SJSA1 (cell line): Measurements from ENCODE around the gene MAGI1. TPM values are rescaled to one million over a fixed set of nuclear protein-coding genes. Genes with fewer than 3 reads are reported as not detected.
A peak's percentile ranks its signal among the peaks of the same experiment; 100 is the strongest.

Experiments
- DNase-seq, 2 experiments: peaks; one replicate each; pipeline ENCODE4 v3.0.0-alpha.2; 2015 to 2020; ENCODE audit warnings: low spot score in 2 of 2, low read depth in 1 of 2
- H3K27ac ChIP-seq: fragments of 250-450 bp; sonication (Bioruptor Pico); 2 replicates; pipeline ENCODE4 v1.5.1; 2020; ENCODE audit warnings: mild to moderate bottlenecking, moderate library complexity
- H3K27me3 ChIP-seq: fragments of 250-450 bp; sonication (Bioruptor Pico); replicated peaks from 2 replicates; pipeline ENCODE4 v1.5.1; 2020; ENCODE audit warnings: mild to moderate bottlenecking, moderate library complexity
- H3K36me3 ChIP-seq: fragments of 250-450 bp; sonication (Bioruptor Pico); 2 replicates; pipeline ENCODE4 v1.5.1; 2020; ENCODE audit warnings: mild to moderate bottlenecking
- H3K4me1 ChIP-seq: fragments of 250-450 bp; sonication (Bioruptor Pico); replicated peaks from 2 replicates; pipeline ENCODE4 v1.6.1; 2021; ENCODE audit warnings: mild to moderate bottlenecking
- H3K4me3 ChIP-seq: fragments of 250-450 bp; sonication (Bioruptor Pico); 2 replicates; pipeline ENCODE4 v1.5.1; 2020; ENCODE audit warnings: mild to moderate bottlenecking
- H3K9me3 ChIP-seq: fragments of 250-450 bp; sonication (Bioruptor Pico); replicated peaks from 2 replicates; pipeline ENCODE4 v1.5.1; 2020; ENCODE audit warnings: mild to moderate bottlenecking
- total RNA-seq: library from RNA; depleted of rRNA; stranded (reverse); fragments of >200 nt; shearing (Covaris generic); gene quantifications from 2 replicates; pipeline ENCODE4 v1.2.3, GENCODE V29; 2014

Gene MAGI1
- total RNA-seq, 1 experiment from 2014 or later, result 4.6 TPM

- Histone ChIP-seq H3K27me3 (no peaks in the 10 kb centered on the region), H3K4me3 (no peak overlapping the region), H3K36me3 (no peaks in the 10 kb centered on the region), H3K4me1 (no peaks in the 10 kb centered on the region), H3K27ac (no peak overlapping the region), H3K9me3 (no peaks in the 10 kb centered on the region)
- DNase-seq, result no peak
Measured at GRCh38 chr3:65925254-65925954, 113.3 kb downstream of the MAGI1 start.

GRCh38 chr3:65924762-65925161 lies 114.0 kb downstream of the MAGI1 start:
- DNase-seq, result no peak
- Histone ChIP-seq H3K4me3 (no peak overlapping the region), H3K9me3 (no peaks in the 10 kb centered on the region), H3K27ac (no peak overlapping the region), H3K4me1 (no peaks in the 10 kb centered on the region), H3K27me3 (no peaks in the 10 kb centered on the region), H3K36me3 (no peaks in the 10 kb centered on the region)

DNA sequence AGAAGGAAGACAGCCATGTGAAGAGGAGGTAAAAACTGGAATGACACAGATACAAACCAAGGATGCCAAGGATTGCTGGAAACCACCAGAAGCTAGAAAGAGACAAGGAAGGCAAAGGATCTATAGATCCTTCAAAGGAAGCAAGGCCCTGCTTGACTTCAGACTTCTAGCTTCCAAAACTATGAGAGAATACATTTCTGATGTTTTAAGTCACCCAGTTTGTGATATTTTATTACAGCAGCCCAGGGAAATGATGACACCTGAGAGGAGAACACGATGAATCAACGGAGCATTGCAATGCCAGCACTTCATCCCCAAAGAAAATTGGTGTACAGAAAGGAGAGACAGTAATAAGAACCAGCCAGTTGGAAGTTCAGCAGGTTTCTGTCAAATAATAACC lies 116.3 kb downstream of the MAGI1 start:
- H3K4me1 ChIP-seq, result no peaks in the 10 kb centered on the region
- no peak for DNase-seq
- no peaks in the 10 kb centered on the region for H3K9me3 ChIP-seq
- no peak overlapping the region for H3K27ac ChIP-seq
- H3K36me3 ChIP-seq, result no peaks in the 10 kb centered on the region
- no peaks in the 10 kb centered on the region for H3K27me3 ChIP-seq
- no peak overlapping the region for H3K4me3 ChIP-seq

GRCh38 chr3:65919826-65920225 lies 118.9 kb downstream of the MAGI1 start:
- no peaks in the 10 kb centered on the region for H3K27me3 ChIP-seq
- no peaks in the 10 kb centered on the region for H3K4me1 ChIP-seq
- no peak overlapping the region for H3K4me3 ChIP-seq
- H3K9me3 ChIP-seq, result no peaks in the 10 kb centered on the region
- H3K36me3 ChIP-seq, result no peaks in the 10 kb centered on the region
- H3K27ac ChIP-seq, result no peak overlapping the region
- no peak for DNase-seq

- no peak overlapping the region for H3K27ac ChIP-seq
- no peak for DNase-seq
- H3K4me1 ChIP-seq, result no peaks in the 10 kb centered on the region
- H3K4me3 ChIP-seq, result no peak overlapping the region
- no peaks in the 10 kb centered on the region for H3K9me3 ChIP-seq
- no peaks in the 10 kb centered on the region for H3K36me3 ChIP-seq
- no peaks in the 10 kb centered on the region for H3K27me3 ChIP-seq
Measured at GRCh38 chr3:65915477-65915876, 123.2 kb downstream of the MAGI1 start.

DNA sequence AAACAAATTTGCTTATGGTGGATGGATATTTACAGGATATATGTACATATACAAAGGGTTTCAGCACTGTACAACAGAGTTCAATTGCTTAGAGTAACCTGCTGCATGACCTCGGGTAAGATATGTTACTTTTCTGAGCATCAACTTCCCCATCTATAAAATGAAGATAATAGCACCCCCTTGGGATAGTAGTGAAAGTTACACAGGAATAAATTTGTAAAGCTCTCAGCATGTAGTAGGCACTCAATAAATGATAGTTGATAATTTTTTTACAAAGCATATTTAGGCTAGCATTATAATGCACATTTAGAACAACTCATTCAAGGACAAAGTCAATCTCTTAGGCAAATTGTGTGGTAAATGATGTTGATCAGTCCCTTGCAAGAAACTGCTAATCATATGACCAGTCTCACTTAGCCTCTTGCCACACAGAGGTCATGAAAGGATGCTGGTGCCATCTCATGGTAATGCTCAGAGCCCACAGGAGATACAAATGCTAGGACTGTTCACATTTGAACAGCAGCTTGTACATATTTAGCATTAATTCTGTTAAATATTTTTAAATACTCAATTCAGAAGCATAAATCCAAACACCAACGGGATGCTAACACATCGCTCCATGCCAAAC lies 123.9 kb downstream of the MAGI1 start:
- Histone ChIP-seq H3K27me3 (no peaks in the 10 kb centered on the region), H3K4me3 (no peak overlapping the region), H3K4me1 (no peaks in the 10 kb centered on the region), H3K36me3 (no peaks in the 10 kb centered on the region), H3K27ac (no peak overlapping the region), H3K9me3 (no peaks in the 10 kb centered on the region)
- peak in 1 of 2 experiments; percentile 16 for DNase-seq

GRCh38 chr3:65914032-65914739 lies 124.5 kb downstream of the MAGI1 start:
- H3K27me3 ChIP-seq, result no peaks in the 10 kb centered on the region
- no peak for DNase-seq
- no peaks in the 10 kb centered on the region for H3K9me3 ChIP-seq
- H3K4me1 ChIP-seq, result no peaks in the 10 kb centered on the region
- no peak overlapping the region for H3K27ac ChIP-seq
- no peaks in the 10 kb centered on the region for H3K36me3 ChIP-seq
- no peak overlapping the region for H3K4me3 ChIP-seq

DNA sequence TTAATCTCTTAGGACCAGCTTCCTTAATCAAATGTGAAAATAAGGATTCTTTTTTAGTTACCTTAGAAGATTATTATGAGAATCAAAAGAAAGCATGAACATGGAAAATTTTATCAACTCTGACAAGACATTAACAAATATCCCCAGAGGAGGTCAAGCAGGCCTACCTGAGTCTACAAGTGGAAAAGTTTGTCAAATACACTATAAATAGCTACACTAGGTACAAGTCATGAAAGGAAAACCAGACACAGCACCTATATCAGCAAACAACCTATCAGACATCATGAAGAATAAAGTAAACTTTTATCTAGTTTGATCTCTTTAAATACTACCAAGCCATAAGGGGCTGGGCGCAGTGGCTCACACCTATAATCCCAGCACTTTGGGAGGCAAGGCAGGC lies 126.1 kb downstream of the MAGI1 start:
- Histone ChIP-seq H3K9me3 (no peaks in the 10 kb centered on the region), H3K4me3 (no peak overlapping the region), H3K27me3 (no peaks in the 10 kb centered on the region), H3K4me1 (no peaks in the 10 kb centered on the region), H3K27ac (no peak overlapping the region), H3K36me3 (no peaks in the 10 kb centered on the region)
- no peak for DNase-seq

DNA sequence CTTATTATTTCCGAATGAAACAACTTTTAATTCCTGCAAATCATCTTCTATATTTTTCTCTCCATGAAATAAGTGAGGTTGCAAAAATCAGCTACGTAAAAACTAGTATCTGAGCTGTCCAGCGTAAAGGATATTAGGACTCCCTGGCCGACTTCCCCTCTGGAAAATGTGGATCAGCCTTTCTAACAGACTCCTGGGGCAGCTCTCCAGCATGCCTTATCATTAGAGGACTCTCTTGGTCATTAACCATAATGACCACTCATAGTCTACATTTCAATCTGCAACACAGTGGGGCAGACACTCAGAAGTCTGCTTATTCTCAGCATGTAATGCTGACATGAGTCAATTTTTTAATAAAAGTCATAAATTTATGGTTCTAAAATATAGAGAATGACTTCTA lies 130.1 kb downstream of the MAGI1 start:
- DNase-seq, result no peak
- Histone ChIP-seq H3K9me3 (no peaks in the 10 kb centered on the region), H3K36me3 (no peaks in the 10 kb centered on the region), H3K4me1 (no peaks in the 10 kb centered on the region), H3K27ac (no peak overlapping the region), H3K27me3 (no peaks in the 10 kb centered on the region), H3K4me3 (no peak overlapping the region)

DNA sequence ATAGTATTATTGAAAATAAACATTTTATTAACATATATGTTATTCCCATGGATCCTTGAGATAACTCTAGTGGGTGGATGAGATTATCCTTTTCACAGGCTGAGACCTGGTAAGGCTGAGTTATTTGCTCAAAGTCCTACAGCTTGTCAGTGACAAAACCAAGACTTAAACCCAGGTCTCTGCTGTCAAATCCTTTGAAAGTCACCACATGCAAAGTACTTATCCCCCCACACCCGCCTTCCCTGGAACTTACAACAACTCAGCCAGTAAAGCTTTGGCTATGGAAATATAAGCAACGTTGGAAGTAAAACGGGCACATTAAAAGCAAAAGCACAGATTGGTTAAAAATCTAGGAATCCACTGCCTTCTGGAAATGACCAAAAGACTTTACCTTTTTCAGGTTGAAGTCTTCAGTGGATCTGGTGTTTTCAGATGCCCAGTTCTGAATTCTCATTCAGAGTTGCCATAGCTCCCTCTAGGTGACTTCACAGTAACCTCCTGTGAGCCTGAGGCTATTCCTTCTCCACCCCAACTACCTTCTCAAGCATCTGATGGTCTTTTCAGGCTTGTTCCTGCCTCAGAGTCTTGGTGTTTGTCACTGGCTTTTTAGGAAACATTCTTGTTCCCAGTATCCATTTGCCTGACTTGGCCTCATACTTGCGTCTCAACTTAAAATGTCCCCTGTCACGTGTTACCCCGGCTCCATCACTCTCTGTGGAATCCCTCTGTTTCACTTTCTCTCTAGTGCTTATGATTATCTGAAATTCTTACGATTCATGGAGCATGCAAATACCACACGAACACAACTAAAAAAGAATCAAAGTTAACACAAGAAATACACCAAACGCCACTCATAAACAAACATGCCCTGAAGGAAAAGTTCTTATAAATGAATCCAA lies 131.2 kb downstream of the MAGI1 start:
- no peaks in the 10 kb centered on the region for H3K27me3 ChIP-seq

DNA sequence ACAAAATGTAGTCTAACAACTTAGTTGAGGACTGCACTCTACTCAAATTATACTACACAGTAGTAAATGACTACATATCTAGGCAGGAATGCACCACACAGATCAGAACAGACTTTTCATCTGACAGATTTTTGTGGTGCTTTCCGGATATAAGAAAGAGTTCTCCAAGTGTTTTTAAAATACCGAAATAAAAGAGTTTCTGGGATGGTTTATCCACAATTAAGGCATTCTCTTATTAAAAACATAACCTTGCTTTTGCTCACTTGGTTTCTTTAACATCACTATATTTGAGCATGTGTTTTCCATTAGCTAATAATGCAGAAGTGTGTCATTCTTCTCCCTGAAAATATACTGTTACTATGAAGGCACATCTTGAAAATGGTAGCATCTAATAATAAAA lies 132.9 kb downstream of the MAGI1 start:
- Histone ChIP-seq H3K36me3 (no peaks in the 10 kb centered on the region), H3K9me3 (no peaks in the 10 kb centered on the region), H3K4me1 (peaks cover 9% of the 10 kb centered on the region), H3K27ac (no peak overlapping the region), H3K27me3 (no peaks in the 10 kb centered on the region), H3K4me3 (no peak overlapping the region)
- no peak for DNase-seq

More for the DNA sequence above, 131.2 kb downstream of the MAGI1 start:
- no peak for DNase-seq
- Histone ChIP-seq H3K4me1 (no peaks in the 10 kb centered on the region; the same call in 1 of the 2 replicates), H3K9me3 (no peaks in the 10 kb centered on the region), H3K36me3 (no peaks in the 10 kb centered on the region), H3K27ac (no peak overlapping the region), H3K4me3 (no peak overlapping the region)

DNA sequence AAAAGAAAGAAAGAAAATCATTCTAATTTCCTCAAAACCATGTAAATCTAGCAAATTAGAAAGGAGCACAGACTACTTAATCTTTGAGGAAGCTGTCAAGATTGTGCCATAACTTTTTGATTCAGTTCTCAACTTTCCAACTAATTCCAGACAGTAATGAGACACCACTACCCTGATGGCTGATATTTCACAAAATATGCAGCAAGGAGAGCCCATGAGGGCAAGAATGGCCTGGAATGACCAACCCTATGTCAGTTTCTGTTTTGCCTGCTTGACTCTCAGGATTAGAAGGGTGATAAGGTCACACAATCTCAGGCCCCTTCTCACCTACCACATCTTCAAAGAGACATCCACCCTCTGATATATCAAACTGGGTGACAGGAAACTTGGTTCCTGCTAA lies 134.7 kb downstream of the MAGI1 start:
- Histone ChIP-seq H3K27ac (no peak overlapping the region), H3K9me3 (no peaks in the 10 kb centered on the region), H3K4me3 (no peak overlapping the region), H3K4me1 (peaks cover 12% of the 10 kb centered on the region), H3K27me3 (no peaks in the 10 kb centered on the region), H3K36me3 (no peaks in the 10 kb centered on the region)
- DNase-seq, result no peak

DNA sequence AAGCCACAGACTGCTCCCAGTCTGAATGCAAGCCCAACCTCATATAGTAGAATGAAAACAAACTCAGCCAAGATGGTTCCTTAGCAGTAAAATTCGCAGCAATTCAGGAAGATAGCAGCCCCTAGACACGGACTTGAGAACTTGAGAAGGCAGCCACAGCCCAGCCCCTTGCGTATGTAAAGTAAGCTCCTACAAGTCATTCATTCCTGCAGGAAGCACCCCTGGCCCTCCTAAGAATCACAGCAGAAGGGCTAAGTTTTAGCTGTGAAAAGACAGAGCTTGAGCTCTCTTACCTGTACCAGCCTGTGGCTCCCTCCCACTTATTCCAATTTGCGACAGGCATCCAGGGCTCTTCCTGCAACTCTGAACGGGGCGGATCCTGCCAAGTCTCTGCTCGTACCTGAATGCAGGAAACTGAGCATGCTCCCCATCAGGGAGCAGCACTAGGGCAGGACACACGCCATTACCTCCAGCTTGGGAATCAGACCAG lies 136.4 kb downstream of the MAGI1 start:
- Histone ChIP-seq H3K4me1 (peaks cover 12% of the 10 kb centered on the region), H3K36me3 (no peaks in the 10 kb centered on the region), H3K4me3 (no peak overlapping the region), H3K27me3 (no peaks in the 10 kb centered on the region), H3K27ac (no peak overlapping the region), H3K9me3 (no peaks in the 10 kb centered on the region)
- no peak for DNase-seq
